SU-DHL-6 (cell line): ENCODE measurements around the gene RPL9.

ENCODE experiments used
- H2AFZ ChIP-seq: fragments of 200-600 bp; sonication (generic); 2 replicates; pipeline ENCODE4 v1.6.1; 2014; ENCODE audit warnings: low read depth, mild to moderate bottlenecking, moderate library complexity, mixed read lengths, antibody characterized with exemption, low read length; ENCODE audit not compliant: severe bottlenecking
- H3F3A ChIP-seq: fragments of 200-600 bp; shearing (Covaris generic); 2 replicates; pipeline ENCODE4 v1.6.0; 2016; ENCODE audit warnings: antibody characterized with exemption, mild to moderate bottlenecking; ENCODE audit not compliant: insufficient read depth
- H3K27ac ChIP-seq: fragments of 200-600 bp; sonication (generic); 2 replicates; pipeline ENCODE4 v1.5.1; 2016; ENCODE audit warnings: low read depth, mild to moderate bottlenecking, low read length, moderate library complexity, mixed read lengths
- H3K27me3 ChIP-seq: fragments of 200-600 bp; sonication (generic), shearing (Covaris generic); 2 replicates; pipeline ENCODE4 v1.6.0; 2014; ENCODE audit warnings: mild to moderate bottlenecking, low read length
- H3K36me3 ChIP-seq: fragments of 200-600 bp; sonication (generic); 2 replicates; pipeline ENCODE4 v1.6.1; 2014; ENCODE audit warnings: mild to moderate bottlenecking, low read length, mixed read lengths
- H3K4me2 ChIP-seq: fragments of 300-600, 200-600 bp; shearing (Covaris generic), sonication (generic); 2 replicates; pipeline ENCODE4 v1.6.0; 2014; ENCODE audit warnings: low read length, low read depth, mild to moderate bottlenecking; ENCODE audit not compliant: poor library complexity, severe bottlenecking
- H3K4me3 ChIP-seq: fragments of 200-600 bp; sonication (generic); 2 replicates; pipeline ENCODE4 v1.5.1; 2014; ENCODE audit warnings: antibody characterized with exemption, low read length, mild to moderate bottlenecking, mixed read lengths; ENCODE audit not compliant: insufficient read depth, poor library complexity, severe bottlenecking
- H3K79me2 ChIP-seq: fragments of 200-600 bp; sonication (generic); 2 replicates; pipeline ENCODE4 v1.6.1; 2014; ENCODE audit warnings: mild to moderate bottlenecking, low read length, moderate library complexity; ENCODE audit not compliant: insufficient read depth
- H3K9ac ChIP-seq: fragments of 200-600 bp; sonication (generic); 2 replicates; pipeline ENCODE4 v1.7.0; 2014; ENCODE audit warnings: mild to moderate bottlenecking, low read length
- H3K9me2 ChIP-seq: fragments of 200-600 bp; sonication (generic); replicated peaks from 2 replicates; pipeline ENCODE4 v1.6.1; 2014; ENCODE audit warnings: low read length; ENCODE audit not compliant: insufficient read depth
- H3K9me3 ChIP-seq: fragments of 200-600 bp; sonication (generic); 2 replicates; pipeline ENCODE4 v1.6.1; 2014; ENCODE audit warnings: low read length, mixed read lengths; ENCODE audit not compliant: insufficient read depth
- H4K20me1 ChIP-seq: fragments of 200-600 bp; sonication (generic); 2 replicates; pipeline ENCODE4 v1.6.1; 2014; ENCODE audit warnings: low read depth, mild to moderate bottlenecking, antibody characterized with exemption, low read length, moderate library complexity, mixed read lengths
- CTCF ChIP-seq: fragments of 200-600 bp; sonication (generic); IDR thresholded peaks from one replicate; pipeline ENCODE4 v1.5.1; 2017; ENCODE audit warnings: antibody characterized with exemption, mild to moderate bottlenecking, low read length, moderate library complexity; ENCODE audit not compliant: insufficient read depth, poor library complexity, severe bottlenecking
- EZH2phosphoT487 ChIP-seq: fragments of 200-600 bp; sonication (generic), shearing (Covaris generic); conservative IDR thresholded peaks from 2 replicates; pipeline ENCODE4 v1.6.1; 2018; ENCODE audit warnings: mild to moderate bottlenecking, antibody characterized with exemption, low read length, moderate library complexity, mixed read lengths

RPL9 gene

DNA sequence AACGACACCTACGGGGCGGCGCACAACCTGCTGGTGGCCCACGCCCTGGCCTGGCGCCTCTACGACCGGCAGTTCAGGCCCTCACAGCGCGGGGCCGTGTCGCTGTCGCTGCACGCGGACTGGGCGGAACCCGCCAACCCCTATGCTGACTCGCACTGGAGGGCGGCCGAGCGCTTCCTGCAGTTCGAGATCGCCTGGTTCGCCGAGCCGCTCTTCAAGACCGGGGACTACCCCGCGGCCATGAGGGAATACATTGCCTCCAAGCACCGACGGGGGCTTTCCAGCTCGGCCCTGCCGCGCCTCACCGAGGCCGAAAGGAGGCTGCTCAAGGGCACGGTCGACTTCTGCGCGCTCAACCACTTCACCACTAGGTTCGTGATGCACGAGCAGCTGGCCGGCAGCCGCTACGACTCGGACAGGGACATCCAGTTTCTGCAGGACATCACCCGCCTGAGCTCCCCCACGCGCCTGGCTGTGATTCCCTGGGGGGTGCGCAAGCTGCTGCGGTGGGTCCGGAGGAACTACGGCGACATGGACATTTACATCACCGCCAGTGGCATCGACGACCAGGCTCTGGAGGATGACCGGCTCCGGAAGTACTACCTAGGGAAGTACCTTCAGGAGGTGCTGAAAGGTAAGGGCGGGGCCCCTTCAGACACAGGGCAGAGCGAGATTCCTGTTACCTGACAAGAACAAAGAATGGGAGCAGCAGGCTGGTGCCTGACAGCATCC lies 11.7 kb downstream of the RPL9 start:
- peak overlapping the region; percentile 10; the same call in 1 of the 2 replicates for H3K9ac ChIP-seq
- H3K79me2 ChIP-seq, result no peaks in the 10 kb centered on the region
- no peak overlapping the region for H3K4me3 ChIP-seq
- peak overlapping the region; percentile 7 for H2AFZ ChIP-seq
- H3K27me3 ChIP-seq, result no peaks in the 10 kb centered on the region
- H3K9me3 ChIP-seq, result no peaks in the 10 kb centered on the region
- H3K27ac ChIP-seq, result no peak overlapping the region
- peak overlapping the region; percentile 42 for H3K4me2 ChIP-seq
- peaks cover 12% of the 10 kb centered on the region for H3K36me3 ChIP-seq
- H3F3A ChIP-seq, result peaks cover 52% of the 10 kb centered on the region
- peaks cover 11% of the 10 kb centered on the region; the same call in 1 of the 2 replicates for H4K20me1 ChIP-seq
- TF ChIP-seq CTCF (no peak), EZH2phosphoT487 (no peak)
- H3K9me2 ChIP-seq, result no peaks in the 10 kb centered on the region

- peaks cover 47% of the 10 kb centered on the region for H3F3A ChIP-seq
- H3K27ac ChIP-seq, result no peak overlapping the region
- H3K27me3 ChIP-seq, result no peaks in the 10 kb centered on the region
- H3K36me3 ChIP-seq, result peaks cover 7% of the 10 kb centered on the region
- no peaks in the 10 kb centered on the region for H3K9me3 ChIP-seq
- TF ChIP-seq CTCF (no peak), EZH2phosphoT487 (no peak)
- H3K9me2 ChIP-seq, result no peaks in the 10 kb centered on the region
- H3K4me2 ChIP-seq, result no peak overlapping the region
- no peak overlapping the region for H2AFZ ChIP-seq
- H3K79me2 ChIP-seq, result no peaks in the 10 kb centered on the region
- peaks cover 11% of the 10 kb centered on the region; the same call in 1 of the 2 replicates for H4K20me1 ChIP-seq
- H3K9ac ChIP-seq, result no peak overlapping the region
- H3K4me3 ChIP-seq, result no peak overlapping the region
Observed at GRCh38 chr4:39446483-39446841, 12.3 kb downstream of the RPL9 start.

DNA sequence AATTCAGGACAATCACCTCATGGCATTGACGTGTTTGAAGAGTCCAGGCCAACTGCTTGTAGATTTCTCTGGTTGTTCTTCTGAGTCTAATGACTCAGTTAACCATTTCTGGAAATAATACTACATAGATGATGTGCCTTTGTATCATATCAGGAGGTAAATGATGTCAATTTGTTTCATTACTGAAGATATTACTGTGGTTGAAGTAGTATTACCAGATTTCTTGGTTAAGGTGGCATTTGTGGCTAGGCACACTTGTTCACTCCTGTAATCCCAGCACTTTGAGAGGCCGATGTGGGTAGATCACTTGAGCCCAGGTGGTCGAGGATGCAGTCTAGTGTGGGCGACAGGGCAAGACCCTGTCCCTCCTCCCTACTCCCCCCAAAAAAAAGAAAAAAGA lies 15.7 kb downstream of the RPL9 start:
- H3K9me3 ChIP-seq, result no peaks in the 10 kb centered on the region
- no peaks in the 10 kb centered on the region for H3K9me2 ChIP-seq
- no peaks in the 10 kb centered on the region for H4K20me1 ChIP-seq
- H2AFZ ChIP-seq, result no peak overlapping the region
- H3K4me3 ChIP-seq, result no peak overlapping the region
- TF ChIP-seq CTCF, result no peak
- no peak overlapping the region for H3K4me2 ChIP-seq
- H3K27me3 ChIP-seq, result no peaks in the 10 kb centered on the region
- no peak overlapping the region for H3K27ac ChIP-seq
- H3F3A ChIP-seq, result peaks cover 14% of the 10 kb centered on the region
- no peak overlapping the region for H3K9ac ChIP-seq
- H3K36me3 ChIP-seq, result no peaks in the 10 kb centered on the region
- no peaks in the 10 kb centered on the region for H3K79me2 ChIP-seq
